GM18526 (cell line): ENCODE data around the gene C17orf107.

Experiments
- POLR2A ChIP-seq: IDR thresholded peaks from 3 replicates; pipeline ENCODE4 v1.6.1; 2011; ENCODE audit not compliant: insufficient read length; ENCODE audit errors: extremely low read depth

Gene C17orf107

DNA sequence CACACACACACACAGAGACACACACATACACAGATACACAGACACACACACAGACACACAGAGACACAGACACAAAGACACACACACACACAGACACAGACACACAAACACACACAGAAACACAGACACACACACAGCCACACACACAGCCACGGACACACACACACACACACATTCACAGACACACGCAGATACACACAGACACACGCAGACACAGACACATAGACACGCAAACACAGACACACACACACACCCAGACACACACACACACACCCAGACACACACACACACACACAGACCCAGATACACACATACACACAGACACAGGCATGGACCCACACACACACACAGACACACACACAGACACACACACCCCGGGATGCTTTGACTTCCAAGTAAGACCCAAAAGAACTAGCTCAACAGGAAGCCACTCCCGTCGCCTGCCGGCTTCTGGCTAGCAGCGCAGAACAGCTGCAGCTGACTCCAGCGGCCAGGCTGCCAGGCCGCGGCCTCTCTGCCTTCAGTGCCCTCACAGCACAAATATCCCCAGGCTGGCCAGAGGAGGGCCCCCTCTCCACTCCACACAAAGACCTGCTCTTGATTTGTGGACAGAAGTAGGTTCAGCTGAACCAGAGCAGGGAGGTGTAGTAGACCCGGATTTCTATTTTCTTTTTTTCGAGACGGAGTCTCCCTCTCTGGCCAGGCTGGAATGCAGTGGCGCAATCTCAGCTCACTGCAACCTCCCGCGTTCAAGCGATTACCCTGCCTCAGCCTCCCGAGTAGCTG, 9.6 kb downstream of the C17orf107 start:
- no peak for TF ChIP-seq POLR2A

- no peak for TF ChIP-seq POLR2A
Observed at GRCh38 chr17:4913994-4914393, 14.7 kb downstream of the C17orf107 start.

GRCh38 chr17:4919511-4920047, 20.2 kb downstream of the C17orf107 start:
- no peak for TF ChIP-seq POLR2A

GRCh38 chr17:4920351-4921048, 21.2 kb downstream of the C17orf107 start:
- no peak for TF ChIP-seq POLR2A

DNA sequence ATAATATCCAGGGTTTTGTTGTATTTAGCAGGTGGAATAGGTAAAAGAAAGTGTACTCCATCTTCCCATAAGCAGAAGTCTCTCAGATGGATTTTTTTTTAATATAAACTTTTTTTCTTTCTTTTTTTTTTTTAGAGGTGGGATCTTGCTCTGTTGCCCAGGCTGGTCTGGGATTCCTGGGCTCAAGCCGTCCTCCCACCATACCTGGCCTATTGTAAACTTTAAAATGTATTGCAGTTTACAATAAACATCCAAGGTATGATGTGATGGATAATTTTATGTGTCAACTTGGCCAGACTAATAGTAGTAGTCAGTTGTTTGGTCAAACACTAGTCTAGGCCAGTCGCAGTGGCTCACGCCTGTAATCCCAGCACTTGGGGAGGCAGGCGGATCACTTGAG, 22.0 kb downstream of the C17orf107 start:
- no peak for TF ChIP-seq POLR2A

- TF ChIP-seq POLR2A, result no peak
Observed at GRCh38 chr17:4928881-4929280, 29.5 kb downstream of the C17orf107 start.

- TF ChIP-seq POLR2A, result no peak
Observed at GRCh38 chr17:4931963-4932362, 32.6 kb downstream of the C17orf107 start, which contains the start of gene GP1BA. Gene GP1BA (plus strand): TSS chr17:4932277. CDS start chr17:4932605, 328 bp downstream.

- TF ChIP-seq POLR2A, result no peak
Observed at GRCh38 chr17:4932756-4933155, 33.4 kb downstream of the C17orf107 start.

DNA sequence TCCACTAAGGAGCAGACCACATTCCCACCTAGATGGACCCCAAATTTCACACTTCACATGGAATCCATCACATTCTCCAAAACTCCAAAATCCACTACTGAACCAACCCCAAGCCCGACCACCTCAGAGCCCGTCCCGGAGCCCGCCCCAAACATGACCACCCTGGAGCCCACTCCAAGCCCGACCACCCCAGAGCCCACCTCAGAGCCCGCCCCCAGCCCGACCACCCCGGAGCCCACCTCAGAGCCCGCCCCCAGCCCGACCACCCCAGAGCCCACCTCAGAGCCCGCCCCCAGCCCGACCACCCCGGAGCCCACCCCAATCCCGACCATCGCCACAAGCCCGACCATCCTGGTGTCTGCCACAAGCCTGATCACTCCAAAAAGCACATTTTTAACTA, 34.3 kb downstream of the C17orf107 start:
- TF ChIP-seq POLR2A, result no peak

DNA sequence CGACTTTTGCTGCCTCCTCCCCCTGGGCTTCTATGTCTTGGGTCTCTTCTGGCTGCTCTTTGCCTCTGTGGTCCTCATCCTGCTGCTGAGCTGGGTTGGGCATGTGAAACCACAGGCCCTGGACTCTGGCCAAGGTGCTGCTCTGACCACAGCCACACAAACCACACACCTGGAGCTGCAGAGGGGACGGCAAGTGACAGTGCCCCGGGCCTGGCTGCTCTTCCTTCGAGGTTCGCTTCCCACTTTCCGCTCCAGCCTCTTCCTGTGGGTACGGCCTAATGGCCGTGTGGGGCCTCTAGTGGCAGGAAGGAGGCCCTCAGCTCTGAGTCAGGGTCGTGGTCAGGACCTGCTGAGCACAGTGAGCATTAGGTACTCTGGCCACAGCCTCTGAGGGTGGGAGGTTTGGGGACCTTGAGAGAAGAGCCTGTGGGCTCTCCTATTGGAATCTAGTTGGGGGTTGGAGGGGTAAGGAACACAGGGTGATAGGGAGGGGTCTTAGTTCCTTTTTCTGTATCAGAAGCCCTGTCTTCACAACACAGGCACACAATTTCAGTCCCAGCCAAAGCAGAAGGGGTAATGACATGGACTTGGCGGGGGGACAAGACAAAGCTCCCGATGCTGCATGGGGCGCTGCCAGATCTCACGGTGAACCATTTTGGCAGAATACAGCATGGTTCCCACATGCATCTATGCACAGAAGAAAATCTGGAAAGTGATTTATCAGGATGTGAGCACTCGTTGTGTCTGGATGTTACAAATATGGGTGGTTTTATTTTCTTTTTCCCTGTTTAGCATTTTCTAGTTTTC, 35.0 kb downstream of the C17orf107 start:
- no peak for TF ChIP-seq POLR2A

DNA sequence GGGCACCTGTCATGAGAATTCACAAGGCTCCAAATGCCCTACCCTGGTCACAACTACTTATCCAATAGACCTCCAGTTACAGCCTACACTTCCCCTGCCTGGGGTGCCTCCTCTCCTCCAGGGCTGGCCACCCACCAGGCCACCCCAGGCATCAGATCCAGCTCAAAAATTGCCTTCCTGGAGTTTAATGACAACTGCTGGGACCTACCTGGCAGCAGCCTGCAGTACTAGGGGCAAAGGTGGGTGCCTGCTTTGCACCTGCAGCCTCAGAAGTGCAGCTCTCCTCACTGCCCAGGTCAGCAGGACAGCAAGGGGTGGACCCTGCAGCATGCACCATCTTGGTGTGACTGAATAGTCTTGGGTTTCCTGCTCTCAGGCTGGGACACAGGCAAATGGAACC, 36.3 kb downstream of the C17orf107 start:
- no peak for TF ChIP-seq POLR2A

DNA sequence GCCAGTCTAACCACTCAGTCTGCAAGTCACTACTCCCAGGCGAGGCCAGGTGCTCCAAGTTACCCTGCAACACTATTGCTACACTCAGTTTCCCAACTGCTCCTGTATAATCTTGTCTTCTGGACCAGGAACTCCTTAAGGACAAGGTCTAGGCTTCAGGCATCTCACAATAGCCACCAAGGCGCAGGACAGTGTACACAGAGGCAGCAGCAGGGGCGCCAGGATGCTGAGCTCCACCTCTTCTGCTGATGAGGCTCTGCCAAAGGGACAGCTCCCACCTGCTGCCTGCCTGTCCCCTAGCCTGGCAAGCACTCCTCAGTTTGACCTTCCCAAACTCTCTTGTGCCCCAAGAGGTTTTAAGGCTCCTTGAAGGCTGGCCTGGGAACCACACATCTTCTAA, 37.1 kb downstream of the C17orf107 start:
- no peak for TF ChIP-seq POLR2A

DNA sequence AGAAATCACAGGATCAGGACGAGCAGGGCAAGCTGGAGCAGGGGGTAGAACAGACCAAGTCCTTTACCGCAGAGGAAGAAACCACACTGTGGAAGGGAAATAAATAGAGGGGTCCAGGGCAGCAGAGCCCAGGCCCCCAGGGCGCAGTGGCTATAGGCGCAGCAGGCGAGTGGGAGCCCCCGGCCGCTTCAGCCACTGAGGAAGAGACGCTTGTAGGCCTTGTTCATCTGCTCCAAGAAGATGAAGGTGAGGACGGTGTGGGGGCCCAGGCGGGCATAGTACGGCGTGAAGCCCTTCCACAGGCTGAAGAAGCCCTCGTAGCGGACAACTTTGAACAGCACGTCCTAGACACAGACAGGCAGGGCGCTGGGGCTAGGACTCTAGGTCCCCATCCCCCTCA, 38.2 kb downstream of the C17orf107 start:
- TF ChIP-seq POLR2A, result no peak

DNA sequence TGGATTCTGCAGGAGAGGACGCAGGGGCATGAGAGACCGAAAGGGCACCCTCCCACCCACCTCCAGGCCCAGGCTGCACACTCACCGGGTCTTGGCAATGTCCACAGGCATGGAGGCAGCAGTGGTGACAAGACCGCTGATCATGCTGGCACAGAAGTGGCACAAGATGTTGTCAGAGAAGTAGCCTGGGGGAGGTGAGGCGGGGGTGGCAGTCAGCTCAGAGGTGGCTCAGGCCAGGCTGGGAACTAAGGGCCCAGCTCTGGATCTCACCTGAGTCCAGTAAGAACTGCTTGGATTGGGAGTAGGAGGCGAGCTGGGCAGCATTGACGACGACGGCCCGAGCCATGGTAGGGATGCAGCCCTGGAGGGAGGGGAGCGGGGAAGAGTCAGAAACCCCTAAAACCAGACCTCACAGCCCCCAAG, 38.7 kb downstream of the C17orf107 start:
- TF ChIP-seq POLR2A, result no peak
